Osteoblast (primary cell): ENCODE results near the gene TMEM183A. TPM values are rescaled to one million over a fixed set of nuclear protein-coding genes. Genes with fewer than 3 reads are reported as not detected.
"Not testable (repeated sequence)": the region's sequence is repeated elsewhere in the genome, so short reads cannot be mapped to it uniquely, and the experiment has no call there.

Experiments
- DNase-seq: peaks from one replicate; pipeline ENCODE4 v3.0.0; 2011; ENCODE audit warnings: low spot score, mixed read lengths; ENCODE audit not compliant: insufficient read length; ENCODE audit errors: missing footprints
- H2AFZ ChIP-seq: 2 replicates; pipeline ENCODE4 v1.6.0; 2011; ENCODE audit warnings: mild to moderate bottlenecking, low read length
- H3K27ac ChIP-seq: 2 replicates; pipeline ENCODE4 v1.5.1; 2011; ENCODE audit warnings: mild to moderate bottlenecking, low read depth, low read length, moderate library complexity
- H3K27me3 ChIP-seq: 2 replicates; pipeline ENCODE4 v1.6.0; 2012; ENCODE audit warnings: mild to moderate bottlenecking, control low read depth, inconsistent platforms, low read length, moderate library complexity; ENCODE audit not compliant: insufficient read depth
- H3K36me3 ChIP-seq: 2 replicates; pipeline ENCODE4 v1.5.1; 2011; ENCODE audit warnings: mild to moderate bottlenecking, low read length, control low read depth, moderate library complexity; ENCODE audit not compliant: insufficient read depth
- H3K4me1 ChIP-seq: 2 replicates; pipeline ENCODE4 v1.5.1; 2011; ENCODE audit warnings: mild to moderate bottlenecking, low read length, control low read depth, moderate library complexity; ENCODE audit not compliant: insufficient read depth
- H3K4me2 ChIP-seq: 2 replicates; pipeline ENCODE4 v1.6.0; 2011; ENCODE audit warnings: mild to moderate bottlenecking, low read length; ENCODE audit not compliant: insufficient read depth
- H3K4me3 ChIP-seq: fragments of 200-600 bp; sonication (generic); 3 replicates; pipeline ENCODE4 v1.5.1; 2012; ENCODE audit warnings: mild to moderate bottlenecking, low read length, inconsistent platforms; ENCODE audit not compliant: insufficient read depth
- H3K79me2 ChIP-seq: 2 replicates; pipeline ENCODE4 v1.6.0; 2012; ENCODE audit warnings: mild to moderate bottlenecking, low read length, control low read depth, inconsistent platforms; ENCODE audit not compliant: insufficient read depth
- H3K9me3 ChIP-seq: 2 replicates; pipeline ENCODE4 v1.5.1; 2011; ENCODE audit warnings: low read depth, low read length, control low read depth
- H4K20me1 ChIP-seq: 2 replicates; pipeline ENCODE4 v1.6.0; 2012; ENCODE audit warnings: mild to moderate bottlenecking, low read length, control low read depth; ENCODE audit not compliant: insufficient read depth
- CTCF ChIP-seq: IDR thresholded peaks from 2 replicates; pipeline ENCODE4 v1.5.1; 2011; ENCODE audit warnings: mild to moderate bottlenecking, low read depth, low read length, moderate library complexity; ENCODE audit errors: extremely low read depth
- total RNA-seq: library from RNA; depleted of rRNA; stranded (reverse); fragments of >200 nt; gene quantifications from 2 replicates; pipeline ENCODE4 v1.2.3, GENCODE V29; 2012

TMEM183A gene
- total RNA-seq, 1 donor, result 118 TPM

- peaks cover 24% of the 10 kb centered on the region for H3K27me3 ChIP-seq
- H3K4me2 ChIP-seq, result peak overlapping the region; percentile 75
- TF ChIP-seq CTCF, result peak; percentile 89
- H3K27ac ChIP-seq, result no peak overlapping the region
- peak overlapping the region; percentile 32 for H3K4me3 ChIP-seq
- H3K36me3 ChIP-seq, result no peaks in the 10 kb centered on the region
- no peaks in the 10 kb centered on the region for H3K9me3 ChIP-seq
- DNase-seq, result peak; percentile 61
- H3K79me2 ChIP-seq, result no peaks in the 10 kb centered on the region
- H4K20me1 ChIP-seq, result no peaks in the 10 kb centered on the region
- H2AFZ ChIP-seq, result peak overlapping the region; percentile 88
- no peaks in the 10 kb centered on the region for H3K4me1 ChIP-seq
These were observed 8.1 kb upstream of the TMEM183A start for GRCh38 chr1:202998836-202999750.

GRCh38 chr1:203000217-203000944, 6.8 kb upstream of the TMEM183A start:
- H3K79me2 ChIP-seq, result no peaks in the 10 kb centered on the region
- no peak overlapping the region for H3K27ac ChIP-seq
- H3K4me1 ChIP-seq, result no peaks in the 10 kb centered on the region
- DNase-seq, result no peak
- no peaks in the 10 kb centered on the region for H3K36me3 ChIP-seq
- H3K4me2 ChIP-seq, result no peak overlapping the region
- TF ChIP-seq CTCF, result no peak
- no peak overlapping the region for H2AFZ ChIP-seq
- H4K20me1 ChIP-seq, result no peaks in the 10 kb centered on the region
- peaks cover 20% of the 10 kb centered on the region for H3K27me3 ChIP-seq
- H3K9me3 ChIP-seq, result no peaks in the 10 kb centered on the region
- no peak overlapping the region for H3K4me3 ChIP-seq

GRCh38 chr1:203001986-203002385, 5.2 kb upstream of the TMEM183A start:
- H3K27me3 ChIP-seq, result peaks cover 4% of the 10 kb centered on the region
- H3K4me1 ChIP-seq, result no peaks in the 10 kb centered on the region
- H4K20me1 ChIP-seq, result no peaks in the 10 kb centered on the region
- peak overlapping the region; percentile 40 for H2AFZ ChIP-seq
- no peaks in the 10 kb centered on the region for H3K79me2 ChIP-seq
- no peak for TF ChIP-seq CTCF
- no peak overlapping the region for H3K4me2 ChIP-seq
- H3K36me3 ChIP-seq, result no peaks in the 10 kb centered on the region
- no peak for DNase-seq
- H3K9me3 ChIP-seq, result no peaks in the 10 kb centered on the region
- H3K4me3 ChIP-seq, result no peak overlapping the region
- H3K27ac ChIP-seq, result no peak overlapping the region

- no peak for DNase-seq
- Histone ChIP-seq H3K27ac (no peak overlapping the region), H3K4me1 (peaks cover under 1% of the 10 kb centered on the region), H3K4me2 (no peak overlapping the region), H3K9me3 (no peaks in the 10 kb centered on the region), H3K4me3 (no peak overlapping the region), H3K36me3 (no peaks in the 10 kb centered on the region), H4K20me1 (no peaks in the 10 kb centered on the region), H3K27me3 (peaks cover 2% of the 10 kb centered on the region), H3K79me2 (peaks cover 5% of the 10 kb centered on the region), H2AFZ (no peak overlapping the region)
- TF ChIP-seq CTCF, result no peak
These were observed 4.2 kb upstream of the TMEM183A start for GRCh38 chr1:203002951-203003350.

- not testable (repeated sequence) for H3K27me3 ChIP-seq, H4K20me1 ChIP-seq, H3K4me3 ChIP-seq, H3K9me3 ChIP-seq, H3K27ac ChIP-seq, DNase-seq
- Histone ChIP-seq H3K4me2 (peak overlapping the region; percentile 98), H3K4me1 (peaks cover 12% of the 10 kb centered on the region), H2AFZ (peak overlapping the region; percentile 88), H3K36me3 (peaks cover 16% of the 10 kb centered on the region), H3K79me2 (peaks cover 29% of the 10 kb centered on the region)
These were observed 1.6 kb upstream of the TMEM183A start for GRCh38 chr1:203005395-203006142.
